Measurements from ENCODE around the gene TTC9.

GRCh38 chr14:70699646-70700045 lies 57.9 kb downstream of the TTC9 start:
- TF ChIP-seq CTCF (conservative IDR thresholded peaks at IDR 0.05; ENCODE audit: low read depth in 2 of 2) (no peak), ZNF331 (CRISPR knock-in tag; IDR thresholded peaks at IDR 0.05; ENCODE audit: low read depth) (no peak)
